OCI-LY1 (cell line): ENCODE results near the gene PAPOLA.

Experiments
- H2AFZ ChIP-seq: fragments of 200-600 bp; sonication (generic), shearing (Covaris generic); 2 replicates; pipeline ENCODE4 v1.6.0; 2014; ENCODE audit warnings: antibody characterized with exemption, mild to moderate bottlenecking, low read length
- H3F3A ChIP-seq: fragments of 200-600 bp; sonication (generic), shearing (Covaris generic); 2 replicates; pipeline ENCODE4 v1.6.0; 2014; ENCODE audit warnings: mild to moderate bottlenecking, antibody characterized with exemption, low read length, moderate library complexity; ENCODE audit not compliant: insufficient read depth
- H3K27ac ChIP-seq: fragments of 200-600 bp; sonication (generic); 2 replicates; pipeline ENCODE4 v1.5.1; 2014; ENCODE audit warnings: low read length, mixed run types, mild to moderate bottlenecking, low read depth; ENCODE audit not compliant: poor library complexity, severe bottlenecking
- H3K27me3 ChIP-seq: fragments of 200-600 bp; sonication (generic); 2 replicates; pipeline ENCODE4 v1.6.0; 2014; ENCODE audit warnings: antibody characterized with exemption, mild to moderate bottlenecking, low read length, moderate library complexity; ENCODE audit not compliant: insufficient read depth
- H3K36me3 ChIP-seq: fragments of 200-600 bp; sonication (generic); 2 replicates; pipeline ENCODE4 v1.6.1; 2014; ENCODE audit warnings: mild to moderate bottlenecking, antibody characterized with exemption, low read length, moderate library complexity, mixed read lengths; ENCODE audit not compliant: insufficient read depth
- H3K4me1 ChIP-seq: fragments of 200-600 bp; sonication (generic); 2 replicates; pipeline ENCODE4 v1.5.1; 2014; ENCODE audit warnings: mild to moderate bottlenecking, low read length, moderate library complexity; ENCODE audit not compliant: insufficient read depth, severe bottlenecking
- H3K4me2 ChIP-seq: fragments of 200-600 bp; sonication (generic), shearing (Covaris generic); 2 replicates; pipeline ENCODE4 v1.6.1; 2014; ENCODE audit warnings: low read length
- H3K4me3 ChIP-seq: fragments of 200-600 bp; sonication (generic); 2 replicates; pipeline ENCODE4 v1.5.1; 2014; ENCODE audit warnings: low read length, low read depth, mild to moderate bottlenecking, mixed read lengths; ENCODE audit not compliant: poor library complexity, severe bottlenecking
- H3K79me2 ChIP-seq: fragments of 200-600 bp; shearing (Covaris generic); 2 replicates; pipeline ENCODE4 v1.6.1; 2016; ENCODE audit warnings: mixed run types, low read length, mixed read lengths; ENCODE audit not compliant: insufficient read depth
- H3K9ac ChIP-seq: fragments of 200-600 bp; sonication (generic), shearing (Covaris generic); 2 replicates; pipeline ENCODE4 v1.6.1; 2014; ENCODE audit warnings: mild to moderate bottlenecking, low read length, mixed read lengths
- H3K9me2 ChIP-seq: fragments of 200-600 bp; sonication (generic), shearing (Covaris generic); 2 replicates; pipeline ENCODE4 v1.6.1; 2014; ENCODE audit warnings: low read depth, mild to moderate bottlenecking, low read length, mixed read lengths
- H3K9me3 ChIP-seq: fragments of 200-600 bp; shearing (Covaris generic); 2 replicates; pipeline ENCODE4 v1.6.1; 2014; ENCODE audit warnings: low read length, mixed read lengths
- H4K20me1 ChIP-seq: fragments of 200-600 bp; sonication (generic), shearing (Covaris generic); 2 replicates; pipeline ENCODE4 v1.6.0; 2016; ENCODE audit warnings: mild to moderate bottlenecking, low read length; ENCODE audit not compliant: insufficient read depth
- EZH2 ChIP-seq: fragments of 200-600 bp; sonication (generic), shearing (Covaris generic); IDR thresholded peaks from 2 replicates; pipeline ENCODE4 v1.8.0; 2017; ENCODE audit warnings: borderline replicate concordance, mixed run types, mild to moderate bottlenecking, antibody characterized with exemption, low read length, moderate library complexity, mixed read lengths
- TF ChIP-seq, protein P1 (sequence below): fragments of 200-600 bp; sonication (generic), shearing (Covaris generic); IDR thresholded peaks from 2 replicates; pipeline ENCODE4 v1.5.1; 2017; ENCODE audit warnings: mild to moderate bottlenecking, antibody characterized with exemption, low read length, moderate library complexity, mixed read lengths

PAPOLA gene

GRCh38 chr14:96512122-96512521, 9.9 kb downstream of the PAPOLA start:
- Histone ChIP-seq H3K9me3 (no peaks in the 10 kb centered on the region), H3K4me2 (no peak overlapping the region), H4K20me1 (peaks cover 3% of the 10 kb centered on the region; the same call in 1 of the 2 replicates), H3K27ac (no peak overlapping the region), H3K4me1 (peaks cover 49% of the 10 kb centered on the region), H3K79me2 (peaks cover 100% of the 10 kb centered on the region), H3K4me3 (no peak overlapping the region), H3K27me3 (no peaks in the 10 kb centered on the region), H3K9me2 (no peaks in the 10 kb centered on the region), H2AFZ (no peak overlapping the region), H3K9ac (no peak overlapping the region), H3K36me3 (no peaks in the 10 kb centered on the region), H3F3A (no peaks in the 10 kb centered on the region)
- TF ChIP-seq, protein P1, sequence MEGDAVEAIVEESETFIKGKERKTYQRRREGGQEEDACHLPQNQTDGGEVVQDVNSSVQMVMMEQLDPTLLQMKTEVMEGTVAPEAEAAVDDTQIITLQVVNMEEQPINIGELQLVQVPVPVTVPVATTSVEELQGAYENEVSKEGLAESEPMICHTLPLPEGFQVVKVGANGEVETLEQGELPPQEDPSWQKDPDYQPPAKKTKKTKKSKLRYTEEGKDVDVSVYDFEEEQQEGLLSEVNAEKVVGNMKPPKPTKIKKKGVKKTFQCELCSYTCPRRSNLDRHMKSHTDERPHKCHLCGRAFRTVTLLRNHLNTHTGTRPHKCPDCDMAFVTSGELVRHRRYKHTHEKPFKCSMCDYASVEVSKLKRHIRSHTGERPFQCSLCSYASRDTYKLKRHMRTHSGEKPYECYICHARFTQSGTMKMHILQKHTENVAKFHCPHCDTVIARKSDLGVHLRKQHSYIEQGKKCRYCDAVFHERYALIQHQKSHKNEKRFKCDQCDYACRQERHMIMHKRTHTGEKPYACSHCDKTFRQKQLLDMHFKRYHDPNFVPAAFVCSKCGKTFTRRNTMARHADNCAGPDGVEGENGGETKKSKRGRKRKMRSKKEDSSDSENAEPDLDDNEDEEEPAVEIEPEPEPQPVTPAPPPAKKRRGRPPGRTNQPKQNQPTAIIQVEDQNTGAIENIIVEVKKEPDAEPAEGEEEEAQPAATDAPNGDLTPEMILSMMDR: no peak
- no peak for TF ChIP-seq EZH2

- H2AFZ ChIP-seq: no peak overlapping the region
Observed at GRCh38 chr14:96512602-96513397, 10.6 kb downstream of the PAPOLA start.

DNA sequence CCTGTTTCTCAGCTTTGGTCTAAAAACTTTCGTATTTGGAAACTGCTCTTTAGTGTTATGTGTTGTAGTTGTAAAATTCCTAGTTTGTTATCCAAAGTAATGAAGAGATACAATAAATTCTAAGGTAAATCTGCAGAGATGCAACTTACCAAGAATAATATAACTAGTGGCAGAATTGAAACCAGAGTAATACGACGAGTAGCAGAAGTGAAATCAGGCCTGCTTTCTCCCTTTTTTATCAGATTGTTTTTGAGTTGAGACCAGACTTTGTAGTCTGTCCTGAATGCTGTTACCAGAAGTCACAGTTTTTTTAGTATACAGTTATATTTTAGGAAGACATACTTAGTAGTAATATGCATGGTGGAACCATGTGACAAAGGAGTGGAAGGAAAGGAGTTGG, 12.5 kb downstream of the PAPOLA start:
- Histone ChIP-seq H3K9ac (no peak overlapping the region), H3K4me2 (peak overlapping the region; percentile 33; the same call in 1 of the 2 replicates), H4K20me1 (peaks cover 3% of the 10 kb centered on the region; the same call in 1 of the 2 replicates), H3K79me2 (peaks cover 100% of the 10 kb centered on the region), H3K9me2 (no peaks in the 10 kb centered on the region), H3K27me3 (no peaks in the 10 kb centered on the region), H3K9me3 (no peaks in the 10 kb centered on the region), H3K36me3 (peaks cover 2% of the 10 kb centered on the region; the same call in 1 of the 2 replicates), H3K4me1 (peaks cover 56% of the 10 kb centered on the region), H3F3A (no peaks in the 10 kb centered on the region), H3K4me3 (no peak overlapping the region), H2AFZ (no peak overlapping the region), H3K27ac (no peak overlapping the region)
- TF ChIP-seq, protein P1: no peak
- TF ChIP-seq EZH2: no peak

More at GRCh38 chr14:96512602-96513397, 10.6 kb downstream of the PAPOLA start:
- Histone ChIP-seq H3K36me3 (no peaks in the 10 kb centered on the region), H3K4me3 (no peak overlapping the region), H3K4me2 (no peak overlapping the region), H3K27me3 (no peaks in the 10 kb centered on the region), H3K79me2 (peaks cover 100% of the 10 kb centered on the region), H3K9ac (no peak overlapping the region), H3F3A (no peaks in the 10 kb centered on the region), H4K20me1 (peaks cover 3% of the 10 kb centered on the region; the same call in 1 of the 2 replicates), H3K9me2 (no peaks in the 10 kb centered on the region), H3K4me1 (peaks cover 56% of the 10 kb centered on the region), H3K9me3 (no peaks in the 10 kb centered on the region), H3K27ac (no peak overlapping the region)
- TF ChIP-seq, protein P1: no peak
- TF ChIP-seq EZH2: no peak
